Measurements from ENCODE around the gene SLC35A5.

GRCh38 chr3:112605285-112605684 is 43.4 kb downstream of the SLC35A5 start:
- TF ChIP-seq CTCF (IDR thresholded peaks at IDR 0.05): no peak
- no peak for TF ChIP-seq POLR2A (IDR thresholded peaks at IDR 0.05)

Measured in testis (tissue), 2 donors.